Kidney (tissue), 14 donors: ENCODE results near the gene SCAANT1. TPM values are rescaled to one million over a fixed set of nuclear protein-coding genes. Genes with fewer than 3 reads are reported as not detected.

Experiments
- DNase-seq, 5 donors: peaks; one replicate each; pipeline ENCODE4 v3.0.0-alpha.2; 2013 to 2020
- FAIRE-seq: peaks from 2 replicates; lab custom pipeline; 2012; peaks lifted over from hg19 to GRCh38; lab: Jason Lieb, UNC
- H3K27ac ChIP-seq, 2 donors: one replicate each; pipeline ENCODE4 v1.7.0; 2013; ENCODE audit warnings: low read depth in 2 of 2, low read length in 2 of 2, inconsistent platforms in 1 of 2
- H3K27me3 ChIP-seq: one replicate; pipeline ENCODE4 v1.7.1; 2013; ENCODE audit warnings: low read length, inconsistent platforms; ENCODE audit not compliant: control insufficient read depth, insufficient read depth
- H3K36me3 ChIP-seq, 3 donors: one replicate each; pipeline versions ENCODE4 v1.7.0 to v1.7.1; 2013; ENCODE audit warnings: low read length in 3 of 3, control low read depth in 1 of 3, inconsistent platforms in 1 of 3; ENCODE audit not compliant: insufficient read depth in 3 of 3, control insufficient read depth in 2 of 3
- H3K4me1 ChIP-seq, 3 donors: one replicate each; pipeline versions ENCODE4 v1.7.0 to v1.7.1; 2013; ENCODE audit warnings: low read length in 3 of 3, inconsistent platforms in 1 of 3, low read depth in 1 of 3; ENCODE audit not compliant: control insufficient read depth in 2 of 3, insufficient read depth in 2 of 3
- H3K4me3 ChIP-seq, 3 donors: one replicate each; pipeline versions ENCODE4 v1.7.0 to v1.8.1; 2013; ENCODE audit warnings: low read length in 3 of 3, control low read depth in 1 of 3, inconsistent platforms in 1 of 3
- H3K9ac ChIP-seq, 3 donors: one replicate each; pipeline versions ENCODE4 v1.7.0 to v1.7.1; 2013; ENCODE audit warnings: low read length in 3 of 3, control low read depth in 1 of 3, inconsistent platforms in 1 of 3
- H3K9me3 ChIP-seq, 3 donors: one replicate each; pipeline versions ENCODE4 v1.7.0 to v1.7.1; 2013; ENCODE audit warnings: low read length in 3 of 3, control low read depth in 1 of 3, inconsistent platforms in 1 of 3; ENCODE audit not compliant: control insufficient read depth in 2 of 3, insufficient read depth in 1 of 3
- CTCF ChIP-seq: IDR thresholded peaks from 3 replicates; pipeline ENCODE4 v1.5.1; 2012; ENCODE audit warnings: mild to moderate bottlenecking, moderate library complexity, borderline replicate concordance; ENCODE audit not compliant: insufficient read depth; ENCODE audit errors: extremely low read depth
- intact Hi-C: fragments of 100-400 bp; cut with DNase I; formaldehyde crosslinking; loops from one replicate; pipeline ENCODE4 v1.11.1; 2022
- polyA plus RNA-seq: library from polyadenylated mRNA; stranded (reverse); fragments of 350-450 nt; fragmentation: Illumina TruSeq; extraction: RNeasy Lipid Tissue Mini Kit (QIAGEN cat#74804); gene quantifications from one replicate; pipeline ENCODE4 v1.2.3, GENCODE V29; 2014; ENCODE audit warnings: low read depth, low replicate concordance; ENCODE audit not compliant: insufficient read depth
- total RNA-seq: library from RNA; stranded (reverse); fragmentation: NEBNext Ultra II Directional; extraction: Animal tissue kit (Norgen Biotek cat#: 25700); gene quantifications from one replicate; pipeline ENCODE4 v1.2.1, GENCODE V29; 2021
- donor health status: control.
- donor health status: control.
- donor health status: control.
- donor health status: control.
- donor health status: control.
- donor health status: DM: yes; HTN: yes; CAD: no.
- donor health status: Normal renal cell carcinoma (clear cell type).

The SCAANT1 gene
- total and polyA plus RNA-seq, 2 donors from 2014 or later = not detected

GRCh38 chr3:63892773-63893352 lies 19.3 kb downstream of the SCAANT1 start:
- no peak for DNase-seq
- H3K4me3 ChIP-seq = no peak overlapping the region
- intact Hi-C loops = no loop called here

GRCh38 chr3:63891518-63891917 lies 20.7 kb downstream of the SCAANT1 start:
- no peaks in the 10 kb centered on the region for H3K27me3 ChIP-seq
- no peak for TF ChIP-seq CTCF
- H3K9ac ChIP-seq = no peak overlapping the region
- no peak overlapping the region for H3K4me3 ChIP-seq
- H3K4me1 ChIP-seq = peaks cover 2 to 6% (median 4%) of the 10 kb centered on the region in 3 donors
- intact Hi-C loops = no loop called here
- H3K36me3 ChIP-seq = no peaks in the 10 kb centered on the region
- FAIRE-seq = no peak
- no peak overlapping the region for H3K27ac ChIP-seq
- DNase-seq = no peak
- H3K9me3 ChIP-seq = no peaks in the 10 kb centered on the region

More at GRCh38 chr3:63892773-63893352, 19.3 kb downstream of the SCAANT1 start:
- H3K27me3 ChIP-seq = no peaks in the 10 kb centered on the region
- no peak for TF ChIP-seq CTCF
- H3K27ac ChIP-seq = no peak overlapping the region
- H3K36me3 ChIP-seq = no peaks in the 10 kb centered on the region
- H3K4me1 ChIP-seq = peaks cover 0 to 10% (median 5%) of the 10 kb centered on the region in 3 donors
- no peak for FAIRE-seq
- no peak overlapping the region for H3K9ac ChIP-seq
- H3K9me3 ChIP-seq = no peaks in the 10 kb centered on the region

- Histone ChIP-seq H3K9ac (no peak overlapping the region), H3K27ac (no peak overlapping the region), H3K9me3 (no peaks in the 10 kb centered on the region), H3K27me3 (no peaks in the 10 kb centered on the region), H3K36me3 (no peaks in the 10 kb centered on the region), H3K4me3 (no peak overlapping the region), H3K4me1 (peaks cover 0 to 6% (median 2%) of the 10 kb centered on the region in 3 donors)
- DNase-seq (no peak), FAIRE-seq (no peak)
- intact Hi-C loops = no loop called here
- no peak for TF ChIP-seq CTCF
Observed at GRCh38 chr3:63886858-63887257, 25.3 kb downstream of the SCAANT1 start.

DNA sequence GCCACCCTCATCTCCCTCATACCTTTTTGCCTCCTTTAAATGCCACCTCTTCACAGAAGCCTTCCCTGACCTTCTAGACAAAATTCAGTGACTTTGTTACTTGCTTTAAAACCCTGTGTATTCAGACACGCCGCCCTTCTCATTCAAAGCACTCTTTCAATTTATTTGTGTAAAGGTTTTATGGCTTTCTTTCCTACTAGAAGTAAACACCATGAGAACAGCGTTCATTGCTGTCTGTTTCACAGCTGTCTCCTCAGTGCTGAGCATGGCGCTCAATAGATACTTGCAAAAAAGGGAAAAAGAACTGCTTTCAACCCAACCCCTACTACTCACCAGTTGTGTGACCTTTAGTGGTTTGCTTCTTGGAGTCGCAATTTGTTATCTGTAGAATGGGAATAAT lies 31.5 kb downstream of the SCAANT1 start:
- no peak for FAIRE-seq
- Histone ChIP-seq H3K4me3 (no peak overlapping the region), H3K27ac (no peak overlapping the region), H3K4me1 (peaks cover 0 to 17% (median 3%) of the 10 kb centered on the region in 3 donors), H3K9me3 (no peaks in the 10 kb centered on the region), H3K36me3 (no peaks in the 10 kb centered on the region), H3K27me3 (no peaks in the 10 kb centered on the region), H3K9ac (no peak overlapping the region)
- intact Hi-C loops = no loop called here
- no peak for TF ChIP-seq CTCF
- DNase-seq = no peak
